ENCODE measurements around the gene CIC. TPM values are rescaled to one million over a fixed set of nuclear protein-coding genes. Genes with fewer than 3 reads are reported as not detected.

CIC gene
- total RNA-seq, 3 donors from 2014 or later (not counting 1 experiment from before 2014, with no cell fraction given), result 95.4 to 121 (median 108) TPM

GRCh38 chr19:42249769-42250168 lies 19.3 kb upstream of the CIC start:
- DNase-seq (no peak), ATAC-seq (no peak)
- Mint-ChIP-seq H3K27ac (no peak overlapping the region), H3K36me3 (no peaks in the 10 kb centered on the region), H3K9me3 (no peaks in the 10 kb centered on the region), H3K27me3 (ENCODE audit: low read depth in 2 of 2) (no peaks in the 10 kb centered on the region), H3K4me3 (no peak overlapping the region), H3K4me1 (peaks cover 17 to 40% of the 10 kb centered on the region in 2 donors)
- H3K9me3 ChIP-seq (ENCODE audit: control insufficient read depth, insufficient read depth, low read length), result no peaks in the 10 kb centered on the region
- H3K4me3 ChIP-seq (ENCODE audit: low read length), result no peak overlapping the region
- 91% methylated on average over 6 of the region's 6 CpGs for WGBS (ENCODE audit: insufficient coverage)
- peaks cover 32% of the 10 kb centered on the region for H3K4me1 ChIP-seq (ENCODE audit: control insufficient read depth, insufficient read depth, low read length)
- H3K36me3 ChIP-seq (ENCODE audit: control insufficient read depth, insufficient read depth, low read length), result peaks cover 5% of the 10 kb centered on the region
- intact Hi-C loops (cut with micrococcal nuclease), result no loop called here
- no peaks in the 10 kb centered on the region for H3K27me3 ChIP-seq (ENCODE audit: control insufficient read depth, insufficient read depth, low read length)
- no peak for TF ChIP-seq CTCF (IDR thresholded peaks at IDR 0.05)
- no peak overlapping the region for H3K27ac ChIP-seq (ENCODE audit: low read length)

GRCh38 chr19:42250183-42250665 lies 18.8 kb upstream of the CIC start:
- H3K4me3 ChIP-seq (ENCODE audit: low read length), result no peak overlapping the region
- peaks cover 5% of the 10 kb centered on the region for H3K36me3 ChIP-seq (ENCODE audit: control insufficient read depth, insufficient read depth, low read length)
- Mint-ChIP-seq H3K27me3 (ENCODE audit: low read depth in 2 of 2) (no peaks in the 10 kb centered on the region), H3K36me3 (no peaks in the 10 kb centered on the region), H3K9me3 (no peaks in the 10 kb centered on the region), H3K4me1 (peaks cover 12 to 35% of the 10 kb centered on the region in 2 donors), H3K27ac (peak overlapping the region in 1 of 2 donors; percentile 95), H3K4me3 (peak overlapping the region; percentile 6)
- ATAC-seq, result no peak
- intact Hi-C loops (cut with micrococcal nuclease), result no loop called here
- WGBS (ENCODE audit: insufficient coverage), result 91% methylated on average over 15 of the region's 15 CpGs
- H3K4me1 ChIP-seq (ENCODE audit: control insufficient read depth, insufficient read depth, low read length), result peaks cover 28% of the 10 kb centered on the region
- no peaks in the 10 kb centered on the region for H3K27me3 ChIP-seq (ENCODE audit: control insufficient read depth, insufficient read depth, low read length)
- no peak overlapping the region for H3K27ac ChIP-seq (ENCODE audit: low read length)
- H3K9me3 ChIP-seq (ENCODE audit: control insufficient read depth, insufficient read depth, low read length), result no peaks in the 10 kb centered on the region
- no peak for TF ChIP-seq CTCF (IDR thresholded peaks at IDR 0.05)
- no peak for DNase-seq

GRCh38 chr19:42250666-42251531 lies 18.2 kb upstream of the CIC start:
- Histone ChIP-seq H3K9me3 (ENCODE audit: control insufficient read depth, insufficient read depth, low read length) (no peaks in the 10 kb centered on the region), H3K4me1 (ENCODE audit: control insufficient read depth, insufficient read depth, low read length) (peaks cover 35% of the 10 kb centered on the region), H3K27me3 (ENCODE audit: control insufficient read depth, insufficient read depth, low read length) (no peaks in the 10 kb centered on the region), H3K27ac (ENCODE audit: low read length) (no peak overlapping the region), H3K36me3 (ENCODE audit: control insufficient read depth, insufficient read depth, low read length) (peaks cover 5% of the 10 kb centered on the region), H3K4me3 (ENCODE audit: low read length) (no peak overlapping the region)
- no peaks in the 10 kb centered on the region for H3K27me3 Mint-ChIP-seq (ENCODE audit: low read depth in 2 of 2)
- DNase-seq, result peak in 1 of 2 donors; percentile 45
- H3K4me3 Mint-ChIP-seq, result peak overlapping the region; percentile 6
- no peak for TF ChIP-seq CTCF (IDR thresholded peaks at IDR 0.05)
- no peaks in the 10 kb centered on the region for H3K36me3 Mint-ChIP-seq
- H3K27ac Mint-ChIP-seq, result peak overlapping the region in 1 of 2 donors; percentile 95
- 21% methylated on average over 15 of the region's 19 CpGs for WGBS (ENCODE audit: insufficient coverage)
- H3K9me3 Mint-ChIP-seq, result no peaks in the 10 kb centered on the region
- no peak for ATAC-seq
- intact Hi-C loops (cut with micrococcal nuclease), result no loop called here
- H3K4me1 Mint-ChIP-seq, result peaks cover 15 to 37% of the 10 kb centered on the region in 2 donors
